HG03575 (cell line): ENCODE measurements around the gene TANGO6.
A peak's percentile ranks its signal among the peaks of the same experiment; 100 is the strongest.
"Not testable (repeated sequence)": the region's sequence is repeated elsewhere in the genome, so short reads cannot be mapped to it uniquely, and the experiment has no call there.

Experiments
- ATAC-seq: cut with Tn5 transposase; IDR thresholded peaks from one replicate; pipeline ENCODE4 v1.9.1; 2021; ENCODE audit not compliant: unreplicated experiment, insufficient number of reproducible peaks, low FRiP score; ENCODE audit errors: extremely low read depth

The TANGO6 gene

DNA sequence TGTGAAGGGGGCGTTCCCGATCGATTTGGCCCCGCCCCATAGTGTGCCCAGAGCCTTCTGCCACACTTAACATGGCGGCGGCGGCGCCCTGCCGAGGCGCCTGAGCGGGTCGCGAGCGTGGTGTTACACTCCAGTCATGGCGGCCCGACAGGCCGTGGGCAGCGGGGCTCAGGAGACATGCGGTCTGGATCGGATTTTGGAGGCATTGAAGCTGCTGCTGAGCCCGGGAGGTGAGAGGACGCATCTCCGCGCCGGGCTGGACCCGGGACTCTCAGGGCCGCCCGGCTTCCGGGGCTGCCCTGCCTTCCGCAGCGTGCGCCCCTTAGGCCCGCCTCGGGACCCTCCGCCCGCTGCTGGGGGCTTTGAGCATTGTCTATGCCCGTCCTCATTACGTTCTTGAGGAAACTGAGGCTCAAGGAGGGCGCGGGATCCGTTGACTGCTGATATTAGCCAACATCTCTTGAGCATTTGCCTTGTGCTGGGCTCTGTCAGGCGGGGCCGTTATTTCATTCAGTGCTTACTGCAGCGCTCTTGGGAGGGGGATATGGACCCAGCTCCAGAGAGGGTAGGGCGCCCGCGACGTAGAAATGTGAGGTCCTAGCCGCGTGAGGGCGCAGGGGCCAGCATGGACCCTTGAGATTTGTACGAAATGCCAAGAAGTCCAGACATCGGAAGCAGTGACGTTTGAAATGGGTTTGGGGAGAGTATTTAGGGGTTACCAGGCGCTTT lies at the start of gene TANGO6:
TANGO6 (plus strand) TSS at position 50 of the 729 bp plus-strand sequence; CDS start at position 137, 87 bp downstream.
- ATAC-seq = peak; percentile 52

- ATAC-seq = no peak
Measured at GRCh38 chr16:68798398-68798797, 44.9 kb upstream of the TANGO6 start.

GRCh38 chr16:68800257-68800875 lies 43.0 kb upstream of the TANGO6 start:
- ATAC-seq = no peak

DNA sequence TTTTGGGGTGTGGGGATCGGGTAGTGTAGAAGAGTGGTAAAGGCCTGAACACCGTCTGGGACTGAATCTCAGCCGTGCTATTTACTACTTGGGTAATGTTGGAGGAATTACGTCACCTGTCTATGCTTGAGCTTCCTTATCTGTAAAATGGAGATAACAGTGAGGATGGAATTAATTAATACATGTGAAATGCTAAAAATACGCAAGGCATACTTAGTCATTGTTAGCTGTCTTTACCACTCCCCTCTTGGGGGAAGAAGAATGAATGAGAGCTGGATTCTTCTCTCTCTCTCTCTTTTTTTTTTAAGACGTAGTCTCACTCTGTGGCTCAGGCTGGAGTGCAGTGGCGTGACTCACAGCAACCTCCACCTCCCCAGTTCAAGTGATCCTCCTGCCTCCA lies 41.1 kb upstream of the TANGO6 start:
- no peak for ATAC-seq

DNA sequence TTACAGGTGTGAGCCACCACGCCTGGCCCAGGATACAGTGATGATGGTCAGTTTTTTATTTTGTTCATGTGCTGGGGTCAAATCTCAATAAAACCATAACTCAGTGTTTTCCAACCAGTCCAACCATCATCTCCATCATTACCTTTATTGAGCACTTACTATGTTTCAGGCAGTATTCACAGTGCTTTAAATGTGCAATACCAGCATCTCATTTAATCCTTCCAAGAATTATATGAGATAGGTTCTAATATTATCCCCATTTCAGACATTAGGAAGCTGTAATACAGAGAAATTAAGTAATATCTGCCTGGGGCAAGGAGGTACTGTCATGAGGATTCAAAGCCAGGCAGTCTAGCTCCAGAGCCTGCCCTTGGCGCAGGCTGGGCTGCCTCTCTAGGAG lies 36.9 kb upstream of the TANGO6 start:
- no peak for ATAC-seq

GRCh38 chr16:68806981-68807380 lies 36.4 kb upstream of the TANGO6 start:
- ATAC-seq = no peak

- ATAC-seq = no peak
Measured at GRCh38 chr16:68814516-68814915, 28.8 kb upstream of the TANGO6 start.

GRCh38 chr16:68823401-68824135 lies 19.8 kb upstream of the TANGO6 start:
- no peak for ATAC-seq

DNA sequence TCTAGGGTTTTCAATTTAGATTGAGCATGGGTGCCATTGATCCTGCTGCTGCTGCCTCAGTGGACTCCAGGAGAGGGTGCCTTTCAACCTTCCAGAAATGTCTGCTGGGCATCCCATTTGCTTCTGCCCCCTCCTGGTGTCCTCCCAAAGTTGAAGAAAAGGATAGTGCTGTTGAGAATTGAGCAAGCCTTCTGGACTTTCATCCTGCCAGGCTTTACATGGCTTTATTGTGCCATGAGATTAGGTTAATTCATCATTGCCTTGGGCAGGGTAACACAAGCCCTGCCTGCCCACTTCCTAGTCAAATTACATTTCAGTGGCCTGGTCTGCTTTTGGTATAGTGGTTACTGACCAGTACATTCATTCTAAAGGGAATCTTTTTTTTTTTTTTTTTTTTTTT lies 17.9 kb upstream of the TANGO6 start:
- no peak for ATAC-seq

GRCh38 chr16:68826652-68827051 lies 16.7 kb upstream of the TANGO6 start:
- no peak for ATAC-seq

- no peak for ATAC-seq
Measured at GRCh38 chr16:68833251-68833650, 10.1 kb upstream of the TANGO6 start.

DNA sequence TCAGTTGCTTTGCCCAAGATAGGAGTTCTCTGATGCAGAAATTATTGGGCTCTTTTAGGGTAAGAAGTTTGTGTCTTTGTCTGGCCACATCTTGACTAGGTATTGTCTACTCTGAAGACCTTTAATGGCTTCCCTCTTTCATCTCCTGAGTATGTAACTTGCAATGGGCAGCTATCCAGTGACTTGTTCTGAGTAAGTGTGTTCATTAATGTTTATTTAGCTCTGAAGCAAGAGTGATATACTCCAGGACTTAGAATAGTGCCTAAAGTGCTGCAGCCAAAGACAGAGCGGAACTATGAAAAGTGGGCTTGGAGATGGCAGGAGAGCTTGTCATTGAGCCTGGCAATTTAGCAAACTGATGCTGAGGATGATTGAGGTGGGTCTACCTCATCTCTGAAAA lies 8.8 kb upstream of the TANGO6 start:
- no peak for ATAC-seq

- ATAC-seq = no peak
Measured at GRCh38 chr16:68835970-68836369, 7.4 kb upstream of the TANGO6 start.

DNA sequence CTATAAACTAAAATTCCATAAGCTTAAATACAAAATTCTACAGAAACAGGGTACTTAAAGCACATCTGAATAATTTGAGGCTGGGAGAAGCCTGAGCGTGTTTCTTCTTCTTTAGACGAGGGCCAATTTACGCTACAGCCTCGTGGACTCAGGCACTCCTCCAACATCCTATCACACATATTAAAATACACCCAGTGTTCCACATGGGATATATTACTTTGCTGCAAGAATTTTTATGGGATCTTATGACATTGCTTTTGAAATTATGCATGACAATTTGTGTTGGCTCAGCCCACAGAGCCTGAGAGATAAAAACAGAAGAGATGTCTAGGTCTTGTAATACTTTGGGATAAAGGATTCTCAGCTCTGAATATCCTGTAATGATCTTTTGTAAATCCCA lies 3.5 kb upstream of the TANGO6 start:
- no peak for ATAC-seq

GRCh38 chr16:68842964-68843481 lies 308 bp upstream of the TANGO6 start:
- not testable (repeated sequence) for ATAC-seq

DNA sequence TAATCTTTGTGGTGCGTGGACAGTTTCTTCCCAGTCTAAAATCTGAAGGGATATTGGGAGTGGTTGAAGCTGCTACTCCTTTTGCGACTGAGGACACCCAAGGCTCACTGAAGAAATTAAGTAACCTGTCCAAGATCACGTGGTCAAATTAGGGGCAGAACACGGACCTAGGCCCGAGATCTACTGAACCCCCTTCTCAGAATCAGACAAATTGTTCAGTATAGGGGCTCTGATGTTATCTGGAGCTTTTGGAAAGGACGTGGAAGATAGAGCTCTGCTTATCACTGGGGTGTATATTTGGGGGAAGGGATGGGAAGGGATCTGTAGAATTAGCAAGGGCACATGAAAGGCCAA lies 857 bp downstream of the TANGO6 start:
- no peak for ATAC-seq

GRCh38 chr16:68848786-68849185 lies 5.5 kb downstream of the TANGO6 start:
- ATAC-seq = no peak

- no peak for ATAC-seq
Measured at GRCh38 chr16:68850481-68850880, 7.2 kb downstream of the TANGO6 start.

GRCh38 chr16:68851601-68852000 lies 8.3 kb downstream of the TANGO6 start:
- no peak for ATAC-seq

GRCh38 chr16:68857479-68857878 lies 14.1 kb downstream of the TANGO6 start:
- no peak for ATAC-seq
